RWPE1 (cell line): ENCODE measurements around the gene NLRC3.

Experiments
- CTCF ChIA-PET: fragments of 350-600 bp; sonication (Branson Sonifier 250); formaldehyde crosslinking; extraction: SDS; loops from one replicate; lab custom pipeline; 2021; lab: Yijun Ruan, JAX
- POLR2A ChIA-PET: fragments of 400-600 bp; formaldehyde crosslinking; extraction: SDS; loops from one replicate; lab custom pipeline; 2020; ENCODE audit warnings: antibody characterized with exemption; ENCODE audit not compliant: low non-redundant PET; lab: Yijun Ruan, JAX
- DNase-seq: peaks from one replicate; pipeline ENCODE4 v3.0.0; 2012; ENCODE audit warnings: low spot score
- H3K27ac ChIP-seq: fragments of 450-650 bp; 2 replicates; pipeline ENCODE4 v1.5.1; 2017
- TF ChIP-seq, protein P1 (sequence below): fragments of 450-650 bp; conservative IDR thresholded peaks from 2 replicates; pipeline ENCODE4 v1.5.1; 2017; ENCODE audit warnings: low read depth, mild to moderate bottlenecking

NLRC3 gene

DNA sequence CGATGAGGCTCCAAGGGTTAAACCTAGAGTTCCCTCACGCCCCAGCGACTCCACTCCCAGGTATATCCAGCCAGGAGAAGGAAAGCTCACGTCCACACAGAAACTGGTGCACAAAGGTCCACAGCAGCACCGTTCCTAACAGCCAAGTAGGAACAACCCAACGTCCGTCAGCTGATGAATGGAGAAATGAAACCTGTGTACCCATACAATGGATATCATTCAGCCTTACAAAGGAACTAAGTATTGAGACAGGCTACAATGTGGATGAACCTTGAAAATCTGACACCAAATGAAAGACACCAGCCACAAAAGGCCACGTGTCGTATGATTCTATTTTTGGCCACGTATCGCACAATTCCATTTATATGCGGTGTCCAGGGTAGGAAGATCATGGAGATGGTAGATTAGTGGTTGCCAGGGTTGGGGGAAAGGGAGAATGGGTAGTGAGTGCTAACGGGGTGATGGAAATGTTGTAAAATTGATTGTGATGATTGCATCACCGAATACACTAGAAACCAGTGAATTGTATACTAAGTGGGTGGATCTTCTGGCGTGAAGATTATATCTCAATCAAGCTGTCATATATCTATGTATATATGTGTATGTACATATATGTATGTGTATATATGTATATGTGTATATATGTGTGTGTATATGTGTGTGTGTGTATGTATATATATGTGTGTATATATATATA, 30.1 kb downstream of the NLRC3 start:
- DNase-seq, result no peak
- H3K27ac ChIP-seq, result no peak overlapping the region
- TF ChIP-seq, protein P1, sequence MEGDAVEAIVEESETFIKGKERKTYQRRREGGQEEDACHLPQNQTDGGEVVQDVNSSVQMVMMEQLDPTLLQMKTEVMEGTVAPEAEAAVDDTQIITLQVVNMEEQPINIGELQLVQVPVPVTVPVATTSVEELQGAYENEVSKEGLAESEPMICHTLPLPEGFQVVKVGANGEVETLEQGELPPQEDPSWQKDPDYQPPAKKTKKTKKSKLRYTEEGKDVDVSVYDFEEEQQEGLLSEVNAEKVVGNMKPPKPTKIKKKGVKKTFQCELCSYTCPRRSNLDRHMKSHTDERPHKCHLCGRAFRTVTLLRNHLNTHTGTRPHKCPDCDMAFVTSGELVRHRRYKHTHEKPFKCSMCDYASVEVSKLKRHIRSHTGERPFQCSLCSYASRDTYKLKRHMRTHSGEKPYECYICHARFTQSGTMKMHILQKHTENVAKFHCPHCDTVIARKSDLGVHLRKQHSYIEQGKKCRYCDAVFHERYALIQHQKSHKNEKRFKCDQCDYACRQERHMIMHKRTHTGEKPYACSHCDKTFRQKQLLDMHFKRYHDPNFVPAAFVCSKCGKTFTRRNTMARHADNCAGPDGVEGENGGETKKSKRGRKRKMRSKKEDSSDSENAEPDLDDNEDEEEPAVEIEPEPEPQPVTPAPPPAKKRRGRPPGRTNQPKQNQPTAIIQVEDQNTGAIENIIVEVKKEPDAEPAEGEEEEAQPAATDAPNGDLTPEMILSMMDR, result no peak
- POLR2A ChIA-PET, result no interaction called here
- CTCF ChIA-PET, result no interaction called here

DNA sequence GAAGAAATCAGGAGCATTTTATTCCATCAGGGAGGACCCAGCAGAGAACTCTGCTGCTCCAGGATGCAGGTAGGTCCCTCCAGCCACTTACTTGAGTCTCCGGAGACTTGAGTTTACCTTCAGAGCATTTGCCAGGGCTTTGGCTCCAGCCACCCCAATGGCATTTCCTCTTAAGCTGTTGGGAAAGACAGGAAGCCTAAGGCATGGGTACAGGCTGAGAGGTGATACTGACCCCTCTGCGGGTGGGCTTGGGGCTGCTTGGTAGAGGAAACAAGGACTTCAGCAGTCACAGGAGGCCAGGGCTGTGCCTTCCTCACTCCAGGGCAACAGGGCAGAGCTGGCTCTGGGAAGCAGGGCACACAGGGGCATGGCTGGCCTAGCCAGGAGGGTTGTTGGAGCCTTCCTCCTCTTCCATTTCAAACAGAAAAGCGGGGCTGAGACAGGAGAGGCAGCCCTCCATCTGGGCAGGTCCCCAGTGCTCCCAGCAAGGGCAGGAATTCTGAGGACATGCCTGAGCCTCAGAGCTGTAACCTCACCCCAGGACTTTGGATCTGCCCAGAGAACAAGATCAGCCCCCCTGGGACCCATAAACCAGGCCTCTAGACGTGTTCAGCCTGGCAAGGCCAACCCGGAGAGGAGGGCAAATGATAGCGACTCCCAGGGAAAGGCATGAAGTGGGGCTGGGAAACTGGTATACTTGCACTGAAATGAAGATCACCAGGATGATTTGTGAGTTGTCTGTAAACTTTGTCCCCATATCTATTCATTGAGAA, 34.4 kb downstream of the NLRC3 start:
- no peak overlapping the region for H3K27ac ChIP-seq
- TF ChIP-seq, protein P1, result no peak
- CTCF ChIA-PET, result no interaction called here
- POLR2A ChIA-PET, result no interaction called here
- DNase-seq, result no peak

DNA sequence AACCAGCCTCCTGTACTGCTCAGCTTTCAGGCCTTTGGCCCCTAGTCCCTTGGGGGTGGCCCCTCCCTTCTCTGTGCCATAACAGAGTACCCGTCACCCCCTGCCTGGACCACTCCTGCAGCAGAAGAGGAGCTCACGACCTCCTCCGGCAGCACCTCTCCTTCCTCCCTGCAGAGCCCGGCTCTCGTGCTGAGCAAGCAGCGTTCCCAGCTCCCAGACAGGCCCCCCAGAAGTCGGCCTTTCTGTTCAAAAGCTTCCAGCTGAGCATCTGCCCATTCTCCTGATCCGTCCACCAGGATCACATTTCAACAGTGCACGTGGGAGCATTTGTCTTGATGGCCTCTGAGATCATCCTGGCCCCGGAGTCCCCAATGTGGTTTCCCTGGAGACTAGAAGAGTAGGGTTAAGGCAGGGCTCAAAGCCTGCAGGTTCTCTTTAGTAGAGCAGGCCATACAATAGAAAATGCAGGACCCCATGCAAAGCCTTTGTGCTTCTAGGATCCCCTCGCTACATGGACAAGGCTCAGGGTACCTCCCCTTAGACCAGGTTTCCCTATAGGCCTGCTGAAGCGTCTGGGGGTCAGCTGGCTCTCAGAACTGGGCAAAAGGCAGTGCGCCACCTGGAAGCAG, 35.6 kb downstream of the NLRC3 start:
- TF ChIP-seq, protein P1, result no peak
- no peak for DNase-seq
- CTCF ChIA-PET, result no interaction called here
- POLR2A ChIA-PET, result no interaction called here
- no peak overlapping the region for H3K27ac ChIP-seq

DNA sequence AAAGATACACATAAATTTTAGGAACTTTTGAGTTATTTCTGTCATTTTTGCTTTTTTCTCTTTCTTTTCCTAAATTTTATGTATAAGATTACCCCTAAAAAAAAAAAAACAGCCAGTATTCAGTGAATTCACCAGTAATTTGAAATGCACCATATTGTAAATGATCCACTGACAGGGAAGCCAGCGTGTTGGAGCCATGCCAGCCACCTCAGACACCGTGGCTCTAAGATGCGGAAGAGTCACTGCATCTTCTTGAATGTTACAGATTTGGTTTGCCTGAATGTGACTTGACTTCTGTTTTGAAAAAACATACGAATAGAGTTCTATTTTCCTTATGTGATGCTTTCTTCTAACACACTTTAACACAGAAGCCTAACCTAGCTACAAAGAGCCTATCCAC, 39.0 kb downstream of the NLRC3 start:
- POLR2A ChIA-PET, result no interaction called here
- TF ChIP-seq, protein P1, result no peak
- no peak for DNase-seq
- no peak overlapping the region for H3K27ac ChIP-seq
- CTCF ChIA-PET, result no interaction called here

DNA sequence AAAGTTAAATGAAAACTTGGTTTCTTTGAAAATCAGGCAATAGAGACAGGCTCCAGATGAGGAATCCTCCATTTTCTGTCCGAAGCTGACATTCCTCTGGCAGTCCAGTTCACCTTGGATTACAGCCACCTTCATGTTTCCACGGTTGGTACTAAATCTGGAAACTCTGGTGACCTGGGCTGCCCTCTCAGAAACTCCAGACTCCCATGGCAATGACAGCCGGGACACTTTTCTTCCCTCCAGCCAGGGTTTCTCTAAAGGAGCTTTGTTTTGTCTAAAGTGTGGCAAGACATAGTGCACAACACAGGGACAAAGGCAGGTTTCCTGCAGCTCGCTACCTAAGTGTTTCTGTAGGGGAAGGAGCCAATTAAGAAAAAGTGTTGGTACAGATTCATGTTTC, 40.4 kb downstream of the NLRC3 start:
- TF ChIP-seq, protein P1, result no peak
- CTCF ChIA-PET, result interaction anchor here (0.6 to 1.0 kb wide), 5 partner anchors 8 to 111 kb away, joined by 3 read pairs; no protein-coding TSS in a partner anchor
- H3K27ac ChIP-seq, result no peak overlapping the region
- DNase-seq, result no peak
- POLR2A ChIA-PET, result no interaction called here

DNA sequence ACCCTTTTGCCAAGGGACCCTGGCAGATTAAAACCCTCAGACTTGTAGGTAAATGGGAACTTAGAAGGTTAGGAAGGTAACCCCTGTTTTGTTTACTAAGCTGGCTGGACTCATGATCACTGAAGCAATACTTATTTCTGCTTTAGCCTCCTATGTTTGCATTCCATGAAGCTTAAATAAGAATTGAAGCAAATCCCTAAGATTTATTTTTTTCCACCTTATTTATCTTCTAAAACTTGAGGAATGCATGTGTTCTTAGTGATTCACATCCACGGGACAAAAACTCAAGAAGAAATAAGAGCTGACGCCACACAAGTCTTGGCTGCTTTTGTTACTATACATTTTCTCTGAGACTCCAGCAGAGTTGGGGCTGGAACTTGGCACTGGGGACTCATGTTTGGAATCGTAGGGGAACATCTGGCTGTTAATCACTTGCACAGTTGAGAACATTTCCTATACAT, 40.9 kb downstream of the NLRC3 start:
- ChIA-PET POLR2A (no interaction called here), CTCF (interaction anchor here (0.6 to 1.0 kb wide), 3 partner anchors 13 to 107 kb away, joined by 3 to 4 read pairs (median 3); no protein-coding TSS in a partner anchor)
- H3K27ac ChIP-seq, result no peak overlapping the region
- TF ChIP-seq, protein P1, result no peak
- DNase-seq, result no peak
